MM.1S (cell line): ENCODE results near the gene FARP1.

ENCODE experiments used
- DNase-seq: peaks from one replicate; pipeline ENCODE4 v3.0.0-alpha.2; 2015
- H2AFZ ChIP-seq: fragments of 300-600 bp; sonication (generic); 2 replicates; pipeline ENCODE4 v1.6.0; 2016; ENCODE audit warnings: antibody characterized with exemption, low read length
- H3F3A ChIP-seq: fragments of 300-600 bp; sonication (generic); 2 replicates; pipeline ENCODE4 v1.6.1; 2016; ENCODE audit warnings: mild to moderate bottlenecking, antibody characterized with exemption, low read length, moderate library complexity, mixed read lengths; ENCODE audit not compliant: insufficient read depth
- H3K27ac ChIP-seq: fragments of 300-600 bp; sonication (generic); 2 replicates; pipeline ENCODE4 v1.5.1; 2016; ENCODE audit warnings: mild to moderate bottlenecking, low read length
- H3K27me3 ChIP-seq: fragments of 300-600 bp; sonication (generic); replicated peaks from 2 replicates; pipeline ENCODE4 v1.6.0; 2016; ENCODE audit warnings: low read length; ENCODE audit not compliant: insufficient read depth
- H3K36me3 ChIP-seq: fragments of 300-600 bp; sonication (generic); replicated peaks from 2 replicates; pipeline ENCODE4 v1.6.1; 2016; ENCODE audit warnings: mild to moderate bottlenecking, low read length, mixed read lengths; ENCODE audit not compliant: insufficient read depth
- H3K4me1 ChIP-seq: fragments of 300-600 bp; sonication (generic); 2 replicates; pipeline ENCODE4 v1.6.1; 2016; ENCODE audit warnings: low read length, mixed read lengths
- H3K4me2 ChIP-seq: fragments of 300-600 bp; sonication (generic); 2 replicates; pipeline ENCODE4 v1.6.0; 2016; ENCODE audit warnings: low read depth, low read length
- H3K4me3 ChIP-seq: fragments of 300-600 bp; sonication (generic); 2 replicates; pipeline ENCODE4 v1.5.1; 2016; ENCODE audit warnings: low read length, mixed read lengths
- H3K79me2 ChIP-seq: fragments of 300-600 bp; sonication (generic); 2 replicates; pipeline ENCODE4 v1.6.1; 2016; ENCODE audit warnings: mixed run types, low read length, mixed read lengths
- H3K9ac ChIP-seq: fragments of 300-600 bp; sonication (generic); 2 replicates; pipeline ENCODE4 v1.6.1; 2016; ENCODE audit warnings: low read length, mixed read lengths
- H3K9me2 ChIP-seq: fragments of 300-600 bp; sonication (generic); replicated peaks from 2 replicates; pipeline ENCODE4 v1.6.1; 2016; ENCODE audit warnings: mild to moderate bottlenecking, low read length, mixed read lengths; ENCODE audit not compliant: insufficient read depth
- H3K9me3 ChIP-seq: fragments of 300-600 bp; sonication (generic); replicated peaks from 2 replicates; pipeline ENCODE4 v1.6.1; 2016; ENCODE audit warnings: mild to moderate bottlenecking, low read length, mixed read lengths; ENCODE audit not compliant: insufficient read depth
- H4K20me1 ChIP-seq: fragments of 300-600 bp; sonication (generic); 2 replicates; pipeline ENCODE4 v1.6.1; 2016; ENCODE audit warnings: mild to moderate bottlenecking, low read length, moderate library complexity, mixed read lengths; ENCODE audit not compliant: insufficient read depth
- EZH2 ChIP-seq: fragments of 300-600 bp; sonication (generic); optimal IDR thresholded peaks from 2 replicates; pipeline ENCODE3; 2017; ENCODE audit warnings: low read depth, mild to moderate bottlenecking, antibody characterized with exemption, low read length, mixed read lengths
- EZH2phosphoT487 ChIP-seq: fragments of 300-600 bp; sonication (generic); IDR thresholded peaks from 2 replicates; pipeline ENCODE4 v1.6.1; 2018; ENCODE audit warnings: antibody characterized with exemption, low read length
- TF ChIP-seq, protein P1 (sequence below): fragments of 300-600 bp; sonication (generic); IDR thresholded peaks from 2 replicates; pipeline ENCODE4 v1.5.1; 2016; ENCODE audit warnings: antibody characterized with exemption, low read length, mixed read lengths

FARP1 gene

GRCh38 chr13:98142380-98143156, at the start of gene FARP1:
Gene FARP1 (plus strand): TSS chr13:98143094. CDS start chr13:98213243, 70,149 bp downstream.
- Histone ChIP-seq H3K4me2 (peak within 1 kb of the TSS; percentile 87), H3K4me3 (peak within 1 kb of the TSS; percentile 65), H3K27ac (no peak within 1 kb of the TSS), H3K9me3 (no peaks in the 10 kb centered on the region), H3K27me3 (0 out of 2 replicates have a peak, but pooled peaks cover 4% of the 10 kb centered on the region), H4K20me1 (no peaks in the 10 kb centered on the region), H3K4me1 (no peaks in the 10 kb centered on the region; the same call in 1 of the 2 replicates), H3K79me2 (peaks cover 14% of the 10 kb centered on the region), H3K9ac (peak within 1 kb of the TSS; percentile 52; the same call in 1 of the 2 replicates), H2AFZ (peak within 1 kb of the TSS; percentile 77), H3K36me3 (no peaks in the 10 kb centered on the region), H3F3A (no peaks in the 10 kb centered on the region), H3K9me2 (no peaks in the 10 kb centered on the region)
- DNase-seq = peak; percentile 84
- TF ChIP-seq EZH2phosphoT487 = no peak
- TF ChIP-seq, protein P1, sequence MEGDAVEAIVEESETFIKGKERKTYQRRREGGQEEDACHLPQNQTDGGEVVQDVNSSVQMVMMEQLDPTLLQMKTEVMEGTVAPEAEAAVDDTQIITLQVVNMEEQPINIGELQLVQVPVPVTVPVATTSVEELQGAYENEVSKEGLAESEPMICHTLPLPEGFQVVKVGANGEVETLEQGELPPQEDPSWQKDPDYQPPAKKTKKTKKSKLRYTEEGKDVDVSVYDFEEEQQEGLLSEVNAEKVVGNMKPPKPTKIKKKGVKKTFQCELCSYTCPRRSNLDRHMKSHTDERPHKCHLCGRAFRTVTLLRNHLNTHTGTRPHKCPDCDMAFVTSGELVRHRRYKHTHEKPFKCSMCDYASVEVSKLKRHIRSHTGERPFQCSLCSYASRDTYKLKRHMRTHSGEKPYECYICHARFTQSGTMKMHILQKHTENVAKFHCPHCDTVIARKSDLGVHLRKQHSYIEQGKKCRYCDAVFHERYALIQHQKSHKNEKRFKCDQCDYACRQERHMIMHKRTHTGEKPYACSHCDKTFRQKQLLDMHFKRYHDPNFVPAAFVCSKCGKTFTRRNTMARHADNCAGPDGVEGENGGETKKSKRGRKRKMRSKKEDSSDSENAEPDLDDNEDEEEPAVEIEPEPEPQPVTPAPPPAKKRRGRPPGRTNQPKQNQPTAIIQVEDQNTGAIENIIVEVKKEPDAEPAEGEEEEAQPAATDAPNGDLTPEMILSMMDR = no peak
- TF ChIP-seq EZH2 = no peak

- Histone ChIP-seq H3K9ac (no peak overlapping the region), H3K36me3 (no peaks in the 10 kb centered on the region)
- DNase-seq = no peak
Observed at GRCh38 chr13:98094678-98095266, 48.1 kb upstream of the FARP1 start.

DNA sequence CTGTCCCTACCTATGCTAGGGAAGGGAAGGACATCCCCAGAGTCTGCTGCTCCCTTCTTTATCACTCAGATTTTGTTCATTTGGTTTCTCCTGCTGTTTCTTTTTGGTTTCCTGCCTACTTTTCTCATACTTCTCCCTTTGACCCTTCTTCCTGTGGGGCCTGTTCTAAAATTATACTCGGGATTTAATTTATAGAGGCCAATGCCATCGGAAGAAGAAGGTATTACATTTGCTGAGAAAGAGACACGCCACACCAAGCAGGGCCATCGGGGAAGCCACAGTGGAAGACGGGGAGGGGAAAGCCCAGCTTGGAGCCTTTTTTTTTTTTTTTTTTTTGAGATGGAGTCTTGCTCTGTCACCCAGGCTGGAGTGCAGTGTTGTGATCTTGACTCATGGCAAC, 46.8 kb upstream of the FARP1 start:
- Histone ChIP-seq H3K9ac (no peak overlapping the region), H3K36me3 (no peaks in the 10 kb centered on the region), H3K79me2 (no peaks in the 10 kb centered on the region), H2AFZ (no peak overlapping the region), H3K9me3 (no peaks in the 10 kb centered on the region), H4K20me1 (no peaks in the 10 kb centered on the region), H3K4me3 (no peak overlapping the region), H3K27ac (no peak overlapping the region), H3K9me2 (no peaks in the 10 kb centered on the region), H3K4me1 (no peaks in the 10 kb centered on the region), H3K27me3 (no peaks in the 10 kb centered on the region), H3K4me2 (no peak overlapping the region), H3F3A (no peaks in the 10 kb centered on the region)
- no peak for TF ChIP-seq EZH2phosphoT487
- TF ChIP-seq EZH2 = no peak
- TF ChIP-seq, protein P1 = no peak
- no peak for DNase-seq

More at GRCh38 chr13:98094678-98095266, 48.1 kb upstream of the FARP1 start:
- H3K27me3 ChIP-seq = no peaks in the 10 kb centered on the region
- H3K4me3 ChIP-seq = no peak overlapping the region
- H3K79me2 ChIP-seq = no peaks in the 10 kb centered on the region
- no peaks in the 10 kb centered on the region for H4K20me1 ChIP-seq
- TF ChIP-seq EZH2 = no peak
- TF ChIP-seq, protein P1 = no peak
- TF ChIP-seq EZH2phosphoT487 = no peak
- H2AFZ ChIP-seq = no peak overlapping the region
- H3K9me2 ChIP-seq = no peaks in the 10 kb centered on the region
- H3K27ac ChIP-seq = no peak overlapping the region
- H3F3A ChIP-seq = no peaks in the 10 kb centered on the region
- H3K4me2 ChIP-seq = no peak overlapping the region
- no peaks in the 10 kb centered on the region for H3K4me1 ChIP-seq
- H3K9me3 ChIP-seq = no peaks in the 10 kb centered on the region
